ENCODE data around the gene C16orf86.

Gene C16orf86

GRCh38 chr16:67653789-67654402 lies 12.7 kb upstream of the C16orf86 start:
- in situ Hi-C loops (cut with MboI; ENCODE audit: low sequenced_read_pairs) = no loop called here

GRCh38 chr16:67654403-67654911 lies 12.2 kb upstream of the C16orf86 start:
- in situ Hi-C loops (cut with MboI; ENCODE audit: low sequenced_read_pairs) = no loop called here

- in situ Hi-C loops (cut with MboI; ENCODE audit: low sequenced_read_pairs) = no loop called here
These were observed 11.3 kb upstream of the C16orf86 start for GRCh38 chr16:67655363-67655762.

- in situ Hi-C loops (cut with MboI; ENCODE audit: low sequenced_read_pairs) = no loop called here
These were observed 10.1 kb upstream of the C16orf86 start for GRCh38 chr16:67656344-67657016.

GRCh38 chr16:67657017-67657608 lies 9.5 kb upstream of the C16orf86 start:
- in situ Hi-C loops (cut with MboI; ENCODE audit: low sequenced_read_pairs) = no loop called here

- in situ Hi-C loops (cut with MboI; ENCODE audit: low sequenced_read_pairs) = no loop called here
These were observed 8.7 kb upstream of the C16orf86 start for GRCh38 chr16:67657751-67658518.

GRCh38 chr16:67658849-67659674 lies 7.6 kb upstream of the C16orf86 start:
- in situ Hi-C loops (cut with MboI; ENCODE audit: low sequenced_read_pairs) = no loop called here

- in situ Hi-C loops (cut with MboI; ENCODE audit: low sequenced_read_pairs) = no loop called here
These were observed 6.7 kb upstream of the C16orf86 start, which contains the start of gene ACD for GRCh38 chr16:67659675-67660563. Gene ACD (minus strand): TSS chr16:67660260. CDS start chr16:67660220, 40 bp downstream.

- in situ Hi-C loops (cut with MboI; ENCODE audit: low sequenced_read_pairs) = no loop called here
These were observed 6.0 kb upstream of the C16orf86 start, which contains the start of gene PARD6A for GRCh38 chr16:67660564-67661028. Gene PARD6A (plus strand): TSS chr16:67660960. CDS start chr16:67661039, 79 bp downstream.

- in situ Hi-C loops (cut with MboI; ENCODE audit: low sequenced_read_pairs) = no loop called here
These were observed 5.4 kb upstream of the C16orf86 start for GRCh38 chr16:67661101-67661761.

- in situ Hi-C loops (cut with MboI; ENCODE audit: low sequenced_read_pairs) = no loop called here
These were observed 4.5 kb upstream of the C16orf86 start for GRCh38 chr16:67661886-67662652.

GRCh38 chr16:67662653-67663010 lies 4.0 kb upstream of the C16orf86 start:
- in situ Hi-C loops (cut with MboI; ENCODE audit: low sequenced_read_pairs) = no loop called here

GRCh38 chr16:67663151-67663876 lies 3.3 kb upstream of the C16orf86 start:
- in situ Hi-C loops (cut with MboI; ENCODE audit: low sequenced_read_pairs) = no loop called here

GRCh38 chr16:67663877-67664222 lies 2.8 kb upstream of the C16orf86 start:
- in situ Hi-C loops (cut with MboI; ENCODE audit: low sequenced_read_pairs) = no loop called here

GRCh38 chr16:67664258-67664657 lies 2.4 kb upstream of the C16orf86 start:
- in situ Hi-C loops (cut with MboI; ENCODE audit: low sequenced_read_pairs) = no loop called here

- in situ Hi-C loops (cut with MboI; ENCODE audit: low sequenced_read_pairs) = no loop called here
These were observed 1.7 kb upstream of the C16orf86 start for GRCh38 chr16:67664871-67665270.

GRCh38 chr16:67665598-67665997 lies 1.0 kb upstream of the C16orf86 start:
- in situ Hi-C loops (cut with MboI; ENCODE audit: low sequenced_read_pairs) = no loop called here

Measured in HL-60/S4 treated with retinoic acid at 250 ng/mL for 4 days and 3 days (cell line).